Karpas-422 (cell line): ENCODE results near the gene ZFP62. TPM values are rescaled to one million over a fixed set of nuclear protein-coding genes. Genes with fewer than 3 reads are reported as not detected.

Source experiments
- DNase-seq: peaks from one replicate; pipeline ENCODE4 v3.0.0-alpha.2; 2015
- H2AFZ ChIP-seq: fragments of 200-600 bp; sonication (generic); 2 replicates; pipeline ENCODE4 v1.6.1; 2014; ENCODE audit warnings: antibody characterized with exemption, low read length, mixed read lengths
- H3K27ac ChIP-seq: fragments of 200-600 bp; sonication (generic); 2 replicates; pipeline ENCODE4 v1.5.1; 2014; ENCODE audit warnings: mild to moderate bottlenecking, low read length, moderate library complexity
- H3K27me3 ChIP-seq: fragments of 200-600 bp; sonication (generic); 2 replicates; pipeline ENCODE4 v1.6.1; 2014; ENCODE audit warnings: low read length, mixed read lengths
- H3K36me3 ChIP-seq: fragments of 200-600 bp; sonication (generic); 2 replicates; pipeline ENCODE4 v1.6.1; 2014; ENCODE audit warnings: low read length, mixed read lengths; ENCODE audit not compliant: insufficient read depth
- H3K4me1 ChIP-seq: fragments of 200-600 bp; sonication (generic); 2 replicates; pipeline ENCODE4 v1.6.1; 2014; ENCODE audit warnings: mild to moderate bottlenecking, low read length, mixed read lengths
- H3K4me2 ChIP-seq: fragments of 200-600 bp; sonication (generic); 2 replicates; pipeline ENCODE4 v1.6.1; 2014; ENCODE audit warnings: low read length, low read depth, mild to moderate bottlenecking; ENCODE audit not compliant: poor library complexity, severe bottlenecking
- H3K4me3 ChIP-seq: fragments of 200-600 bp; sonication (generic); 2 replicates; pipeline ENCODE4 v1.5.1; 2014; ENCODE audit warnings: mild to moderate bottlenecking, antibody characterized with exemption, low read length, mixed read lengths
- H3K79me2 ChIP-seq: fragments of 200-600 bp; sonication (generic); 2 replicates; pipeline ENCODE4 v1.6.1; 2014; ENCODE audit warnings: mild to moderate bottlenecking, low read length, mixed read lengths
- H3K9ac ChIP-seq: fragments of 200-600 bp; sonication (generic); 2 replicates; pipeline ENCODE4 v1.6.0; 2014; ENCODE audit warnings: low read length
- H3K9me2 ChIP-seq: fragments of 200-600 bp; sonication (generic), shearing (Covaris generic); replicated peaks from 2 replicates; pipeline ENCODE4 v1.6.0; 2014; ENCODE audit warnings: mild to moderate bottlenecking, low read length, moderate library complexity; ENCODE audit not compliant: insufficient read depth
- H3K9me3 ChIP-seq: fragments of 300-700, 200-600 bp; sonication (generic); 2 replicates; pipeline ENCODE4 v1.6.1; 2014; ENCODE audit warnings: low read length, mixed read lengths
- H4K20me1 ChIP-seq: fragments of 200-600 bp; sonication (generic); 2 replicates; pipeline ENCODE4 v1.6.1; 2014; ENCODE audit warnings: mild to moderate bottlenecking, antibody characterized with exemption, low read length, low read depth; ENCODE audit not compliant: insufficient read depth
- small RNA-seq: library from RNA; depleted of rRNA; stranded (forward); fragments of <200 nt; gene quantifications from one replicate; pipeline ENCODE3, GENCODE V24; 2014
- total RNA-seq: library from RNA; depleted of rRNA; stranded (reverse); fragments of >200 nt; shearing (Covaris generic); gene quantifications from 2 replicates; pipeline ENCODE4 v1.2.3, GENCODE V29; 2014; ENCODE audit warnings: low replicate concordance; rRNA removed

The ZFP62 gene
- total RNA-seq, 1 experiment from 2014 or later = 52.5 TPM

DNA sequence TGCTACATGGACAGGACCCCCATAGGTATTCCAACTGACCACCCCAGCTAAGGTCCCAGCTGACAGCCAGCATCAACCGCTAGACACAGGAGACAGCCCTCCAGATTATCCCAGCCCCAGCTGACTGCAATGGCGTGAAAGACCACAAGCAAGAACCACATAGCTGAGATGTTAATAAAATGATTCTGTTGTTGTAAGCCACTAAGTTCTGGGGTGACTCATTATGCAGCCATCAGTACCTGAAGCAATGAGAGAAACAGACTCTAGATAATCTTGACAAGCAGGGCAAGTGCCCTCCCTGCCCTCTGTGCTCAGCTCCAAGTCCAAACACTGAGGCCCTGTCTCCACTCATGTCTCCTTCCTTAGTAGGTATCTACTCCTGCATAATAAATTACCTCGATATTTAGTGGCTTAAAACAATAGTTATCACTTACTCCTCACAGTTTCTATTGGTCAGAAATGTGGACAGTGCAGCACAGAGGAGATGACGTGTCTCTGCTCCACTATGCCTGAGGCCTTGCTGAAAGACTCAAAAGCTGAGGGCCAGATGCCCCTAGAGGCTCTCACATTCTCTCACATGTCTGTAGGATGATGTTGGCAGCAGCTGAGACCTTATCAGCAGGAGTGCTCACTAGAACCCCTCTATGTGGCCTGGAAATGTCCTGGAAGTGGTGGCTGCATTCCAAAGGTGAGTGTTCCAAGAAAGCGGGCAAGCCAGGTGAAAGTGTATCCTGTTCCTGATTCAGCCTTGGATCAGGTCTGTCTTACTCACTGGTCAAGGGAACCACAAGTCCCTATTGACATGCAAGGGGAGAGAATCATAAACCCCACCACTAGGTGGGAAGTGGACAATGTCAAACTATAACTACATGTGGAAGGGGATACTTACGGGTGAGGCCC, 60.9 kb downstream of the ZFP62 start:
- H3K9me3 ChIP-seq = no peaks in the 10 kb centered on the region
- no peak overlapping the region for H3K4me2 ChIP-seq
- H3K27ac ChIP-seq = no peak overlapping the region
- H2AFZ ChIP-seq = no peak overlapping the region
- H3K4me1 ChIP-seq = peaks cover 47% of the 10 kb centered on the region
- H3K4me3 ChIP-seq = no peak overlapping the region
- no peaks in the 10 kb centered on the region for H3K9me2 ChIP-seq
- H3K9ac ChIP-seq = no peak overlapping the region
- peaks cover 66% of the 10 kb centered on the region for H3K79me2 ChIP-seq
- no peak for DNase-seq
- no peaks in the 10 kb centered on the region for H3K36me3 ChIP-seq
- H4K20me1 ChIP-seq = peaks cover 9% of the 10 kb centered on the region; the same call in 1 of the 2 replicates
- no peaks in the 10 kb centered on the region for H3K27me3 ChIP-seq

GRCh38 chr5:180799194-180799593, 61.9 kb downstream of the ZFP62 start:
- H3K27me3 ChIP-seq = no peaks in the 10 kb centered on the region
- peaks cover 14% of the 10 kb centered on the region; the same call in 1 of the 2 replicates for H4K20me1 ChIP-seq
- peaks cover 45% of the 10 kb centered on the region for H3K4me1 ChIP-seq
- H3K4me2 ChIP-seq = no peak overlapping the region
- no peak overlapping the region for H3K27ac ChIP-seq
- H3K9ac ChIP-seq = no peak overlapping the region
- H3K79me2 ChIP-seq = peaks cover 74% of the 10 kb centered on the region
- DNase-seq = no peak
- H3K9me2 ChIP-seq = no peaks in the 10 kb centered on the region
- H3K36me3 ChIP-seq = no peaks in the 10 kb centered on the region
- H3K4me3 ChIP-seq = no peak overlapping the region
- H2AFZ ChIP-seq = no peak overlapping the region
- H3K9me3 ChIP-seq = no peaks in the 10 kb centered on the region

DNA sequence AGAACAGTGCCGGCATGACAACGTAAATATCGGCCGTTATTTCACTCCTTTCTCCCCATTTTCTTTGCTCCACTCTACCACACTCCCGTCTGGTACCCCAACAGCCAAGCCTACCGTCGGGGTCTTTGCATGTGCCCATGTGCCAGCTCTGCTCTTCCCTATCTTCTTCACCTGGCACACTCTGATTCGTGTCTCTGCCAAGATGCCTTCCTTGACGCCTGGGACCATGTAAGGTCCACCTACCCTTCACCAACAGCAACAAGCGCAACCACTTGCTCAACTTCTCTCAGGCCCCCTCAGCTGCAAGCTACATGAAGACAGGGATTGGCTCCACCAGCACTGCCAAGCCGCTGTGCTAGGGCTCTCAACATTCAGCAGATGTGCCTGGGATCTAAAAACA, 62.9 kb downstream of the ZFP62 start:
- Histone ChIP-seq H3K9ac (no peak overlapping the region), H3K4me1 (peaks cover 45% of the 10 kb centered on the region), H3K27me3 (no peaks in the 10 kb centered on the region), H3K9me3 (no peaks in the 10 kb centered on the region), H2AFZ (no peak overlapping the region), H3K9me2 (no peaks in the 10 kb centered on the region), H3K27ac (no peak overlapping the region), H4K20me1 (peaks cover 18% of the 10 kb centered on the region; the same call in 1 of the 2 replicates), H3K79me2 (peaks cover 82% of the 10 kb centered on the region), H3K4me2 (no peak overlapping the region), H3K4me3 (no peak overlapping the region), H3K36me3 (no peaks in the 10 kb centered on the region)
- DNase-seq = no peak

Small RNAs within 50 kb of the gene (small RNA-seq; reads per million reads assigned to genes)
- gene RF00019 = not detected

Other genes starting within 250 kb of the ZFP62 start
- gene FLT4, start 211.7 kb downstream of the ZFP62 start, total RNA-seq = not detected in 2 replicates
- gene OR2Y1, start 121.2 kb downstream of the ZFP62 start, total RNA-seq = not detected in 2 replicates
- gene MGAT1, start 58.5 kb downstream of the ZFP62 start, total RNA-seq = 28.6 and 42.8 TPM in 2 replicates
- not detected in 2 replicates for gene BTNL8, start 37.9 kb upstream of the ZFP62 start, total RNA-seq
- not detected in 2 replicates for gene BTNL3, start 127.6 kb upstream of the ZFP62 start, total RNA-seq
- gene BTNL9, start 179.0 kb upstream of the ZFP62 start, total RNA-seq = 1.3 TPM in 1 of 2 replicates, not detected in the other